ENCODE measurements around the gene NOL9. TPM values are rescaled to one million over a fixed set of nuclear protein-coding genes. Genes with fewer than 3 reads are reported as not detected.
"Not testable (repeated sequence)": the region's sequence is repeated elsewhere in the genome, so short reads cannot be mapped to it uniquely, and the experiment has no call there.

NOL9 gene
- total RNA-seq (2014; rRNA removed) = 21.7 and 26.9 TPM in 2 replicates
- polyA plus RNA-seq (2012) = 6.7 TPM

- peak; percentile 86 for DNase-seq (ENCODE audit: low read depth)
Observed at GRCh38 chr1:6554031-6554906, at the start of gene NOL9. TSS of gene NOL9 (minus strand) at chr1:6554513. CDS start at chr1:6554502, 11 bp downstream.

GRCh38 chr1:6603238-6603914 lies 49.1 kb upstream of the NOL9 start:
- peak; percentile 87 for DNase-seq (ENCODE audit: low read depth)

GRCh38 chr1:6602669-6603237 lies 48.4 kb upstream of the NOL9 start, which contains the start of gene KLHL21:
TSS of gene KLHL21 (minus strand) at chr1:6602869. CDS start at chr1:6602817, 52 bp downstream.
- peak; percentile 86 for DNase-seq (ENCODE audit: low read depth)

- no peak for DNase-seq (ENCODE audit: low read depth)
Observed at GRCh38 chr1:6601923-6602668, 47.8 kb upstream of the NOL9 start.

GRCh38 chr1:6601049-6601922 lies 47.0 kb upstream of the NOL9 start:
- peak; percentile 97 for DNase-seq (ENCODE audit: low read depth)

GRCh38 chr1:6600410-6601048 lies 46.2 kb upstream of the NOL9 start:
- peak; percentile 58 for DNase-seq (ENCODE audit: low read depth)

- not testable (repeated sequence) for DNase-seq (ENCODE audit: low read depth)
Observed at GRCh38 chr1:6599991-6600390, 45.7 kb upstream of the NOL9 start.

- DNase-seq (ENCODE audit: low read depth) = no peak
Observed at GRCh38 chr1:6599141-6599975, 45.0 kb upstream of the NOL9 start.

GRCh38 chr1:6597777-6598131 lies 43.4 kb upstream of the NOL9 start:
- no peak for DNase-seq (ENCODE audit: low read depth)

GRCh38 chr1:6596886-6597776 lies 42.8 kb upstream of the NOL9 start:
- no peak for DNase-seq (ENCODE audit: low read depth)

- DNase-seq (ENCODE audit: low read depth) = no peak
Observed at GRCh38 chr1:6596351-6596750, 42.0 kb upstream of the NOL9 start.

- DNase-seq (ENCODE audit: low read depth) = no peak
Observed at GRCh38 chr1:6594977-6595740, 40.8 kb upstream of the NOL9 start.

- no peak for DNase-seq (ENCODE audit: low read depth)
Observed at GRCh38 chr1:6593810-6594209, 39.5 kb upstream of the NOL9 start.

GRCh38 chr1:6592865-6593593 lies 38.7 kb upstream of the NOL9 start:
- DNase-seq (ENCODE audit: low read depth) = no peak

- no peak for DNase-seq (ENCODE audit: low read depth)
Observed at GRCh38 chr1:6592441-6592840, 38.1 kb upstream of the NOL9 start.

GRCh38 chr1:6591644-6592043 lies 37.3 kb upstream of the NOL9 start:
- DNase-seq (ENCODE audit: low read depth) = no peak

GRCh38 chr1:6591222-6591621 lies 36.9 kb upstream of the NOL9 start:
- no peak for DNase-seq (ENCODE audit: low read depth)
